Osteocyte (in vitro differentiated cells): Measurements from ENCODE around the gene SEMA4D. TPM values are rescaled to one million over a fixed set of nuclear protein-coding genes. Genes with fewer than 3 reads are reported as not detected.

Experiments used
- DNase-seq: peaks from one replicate; pipeline ENCODE4 v3.0.0; 2021; ENCODE audit warnings: mixed read lengths; ENCODE audit not compliant: unreplicated experiment; ENCODE audit errors: extremely low spot score
- H3K27ac Mint-ChIP-seq: one replicate; pipeline ENCODE4 v1.8.0; 2021; ENCODE audit warnings: mild to moderate bottlenecking, mixed read lengths; ENCODE audit not compliant: unreplicated experiment
- H3K27me3 Mint-ChIP-seq: one replicate; pipeline ENCODE4 v1.8.0; 2021; ENCODE audit warnings: mixed read lengths; ENCODE audit not compliant: unreplicated experiment
- H3K36me3 Mint-ChIP-seq: one replicate; pipeline ENCODE4 v1.8.0; 2021; ENCODE audit warnings: mixed read lengths; ENCODE audit not compliant: unreplicated experiment
- H3K4me1 Mint-ChIP-seq: one replicate; pipeline ENCODE4 v1.8.0; 2021; ENCODE audit warnings: mixed read lengths; ENCODE audit not compliant: unreplicated experiment
- H3K4me3 Mint-ChIP-seq: one replicate; pipeline ENCODE4 v1.8.0; 2021; ENCODE audit warnings: mild to moderate bottlenecking, moderate library complexity, mixed read lengths; ENCODE audit not compliant: unreplicated experiment
- H3K9me3 Mint-ChIP-seq: one replicate; pipeline ENCODE4 v1.8.0; 2021; ENCODE audit warnings: mixed read lengths; ENCODE audit not compliant: unreplicated experiment
- CTCF ChIP-seq: fragments of 200-600 bp; sonication (generic); IDR thresholded peaks from 2 replicates; pipeline ENCODE4 v1.5.0; 2021; ENCODE audit warnings: antibody characterized with exemption, mild to moderate bottlenecking, moderate library complexity
- total RNA-seq: library from RNA; stranded (reverse); gene quantifications from 2 replicates; pipeline ENCODE4 v1.2.1, GENCODE V29; 2021

The SEMA4D gene
- total RNA-seq, 1 donor from 2014 or later, result 2.0 TPM

GRCh38 chr9:89367726-89368437, 130.0 kb downstream of the SEMA4D start:
- Mint-ChIP-seq H3K4me1 (no peaks in the 10 kb centered on the region), H3K36me3 (no peaks in the 10 kb centered on the region), H3K27me3 (no peaks in the 10 kb centered on the region), H3K9me3 (no peaks in the 10 kb centered on the region), H3K4me3 (no peak overlapping the region), H3K27ac (no peak overlapping the region)
- TF ChIP-seq CTCF, result no peak
- no peak for DNase-seq

DNA sequence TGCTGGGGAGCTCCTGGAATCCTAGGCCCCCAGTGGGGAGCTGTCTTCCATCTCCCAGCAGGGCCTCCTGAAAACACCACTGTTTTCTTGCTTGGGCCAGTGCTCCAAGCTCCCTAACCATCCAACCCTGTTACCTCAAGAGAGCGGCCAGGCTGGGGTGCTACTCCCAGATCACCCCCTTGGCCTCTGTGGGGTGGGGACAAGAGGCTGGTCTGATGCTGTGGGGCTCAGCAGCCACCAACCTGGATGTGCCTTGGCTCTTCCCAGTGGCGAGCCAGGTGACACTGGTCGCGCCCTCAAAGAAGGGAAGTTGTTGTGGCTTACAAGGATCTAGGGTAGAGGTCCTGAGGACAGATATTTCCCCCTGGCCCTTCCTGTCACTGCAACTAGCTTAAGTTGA, 130.6 kb downstream of the SEMA4D start:
- Mint-ChIP-seq H3K27me3 (no peaks in the 10 kb centered on the region), H3K9me3 (no peaks in the 10 kb centered on the region), H3K36me3 (no peaks in the 10 kb centered on the region), H3K4me3 (no peak overlapping the region), H3K4me1 (no peaks in the 10 kb centered on the region), H3K27ac (no peak overlapping the region)
- TF ChIP-seq CTCF, result no peak
- no peak for DNase-seq

DNA sequence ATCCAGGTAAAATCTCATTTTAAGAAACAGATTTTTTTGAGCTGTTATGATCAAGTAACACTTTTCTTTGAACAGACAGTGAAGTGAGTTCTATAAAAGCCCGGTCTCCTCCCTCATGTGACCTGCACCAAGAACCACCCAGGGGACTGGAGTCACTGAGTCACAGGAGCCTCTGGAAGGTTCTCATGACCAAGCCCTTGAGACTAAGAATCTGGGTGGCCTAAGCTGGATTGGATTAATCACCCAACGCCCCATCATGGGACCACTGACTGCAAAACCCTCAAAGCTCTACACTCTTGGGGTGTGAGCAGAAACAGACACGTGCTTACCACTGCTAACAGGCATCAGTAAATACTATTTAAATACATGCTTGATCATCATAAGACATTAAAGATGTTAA, 131.2 kb downstream of the SEMA4D start:
- no peaks in the 10 kb centered on the region for H3K4me1 Mint-ChIP-seq
- TF ChIP-seq CTCF, result no peak
- peaks cover under 1% of the 10 kb centered on the region for H3K36me3 Mint-ChIP-seq
- no peaks in the 10 kb centered on the region for H3K9me3 Mint-ChIP-seq
- no peak overlapping the region for H3K27ac Mint-ChIP-seq
- H3K4me3 Mint-ChIP-seq, result no peak overlapping the region
- DNase-seq, result no peak
- H3K27me3 Mint-ChIP-seq, result no peaks in the 10 kb centered on the region

- no peak for DNase-seq
- no peaks in the 10 kb centered on the region for H3K27me3 Mint-ChIP-seq
- H3K4me1 Mint-ChIP-seq, result no peaks in the 10 kb centered on the region
- H3K36me3 Mint-ChIP-seq, result peaks cover 12% of the 10 kb centered on the region
- H3K4me3 Mint-ChIP-seq, result no peak overlapping the region
- H3K27ac Mint-ChIP-seq, result no peak overlapping the region
- H3K9me3 Mint-ChIP-seq, result no peaks in the 10 kb centered on the region
- no peak for TF ChIP-seq CTCF
Observed at GRCh38 chr9:89365532-89365912, 132.4 kb downstream of the SEMA4D start.

DNA sequence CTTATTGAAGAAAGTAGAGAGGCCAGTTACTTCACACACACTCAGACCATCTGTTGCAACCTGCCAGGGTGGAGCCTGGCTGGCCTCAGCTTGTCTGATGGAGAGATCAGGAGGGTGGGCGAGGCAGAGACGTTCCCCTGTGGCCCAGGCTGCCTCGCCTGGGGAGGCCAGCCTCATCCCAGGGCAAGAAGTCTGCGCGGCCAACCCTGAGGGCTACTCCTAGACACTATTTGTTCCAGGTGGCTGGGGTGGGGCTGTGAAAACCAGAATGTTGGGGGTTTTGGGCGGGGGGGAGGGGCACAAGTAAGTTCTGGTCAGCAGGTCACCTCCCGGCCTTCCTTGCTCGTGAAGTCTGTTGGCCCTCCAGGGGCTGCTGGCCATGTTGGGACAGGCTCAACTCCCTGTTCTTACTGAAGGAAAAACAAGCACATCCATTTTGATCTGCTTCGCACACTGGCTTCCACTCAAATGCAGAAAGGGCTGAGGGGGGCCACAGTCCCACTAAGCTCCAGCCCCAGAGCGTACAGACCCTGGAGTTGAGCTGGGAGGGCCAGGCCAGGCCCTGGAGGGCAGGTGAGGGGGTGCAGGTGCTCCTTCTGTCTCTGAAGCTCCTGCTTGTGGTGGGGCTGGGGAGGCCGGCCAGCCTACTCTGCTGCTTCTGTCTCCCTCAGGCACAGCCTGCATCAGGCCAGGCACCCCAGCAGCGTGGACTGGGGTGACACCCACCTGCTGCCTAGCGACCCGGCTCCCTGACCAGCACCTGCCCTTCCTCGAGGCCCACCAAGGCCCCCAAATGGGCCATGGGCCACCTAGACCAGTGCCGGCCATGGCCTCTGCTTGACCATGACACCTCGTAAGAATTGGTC, 133.0 kb downstream of the SEMA4D start:
- no peaks in the 10 kb centered on the region for H3K4me1 Mint-ChIP-seq
- H3K36me3 Mint-ChIP-seq, result peaks cover 17% of the 10 kb centered on the region
- no peak for TF ChIP-seq CTCF
- no peak for DNase-seq
- no peak overlapping the region for H3K27ac Mint-ChIP-seq
- H3K9me3 Mint-ChIP-seq, result no peaks in the 10 kb centered on the region
- H3K4me3 Mint-ChIP-seq, result no peak overlapping the region
- no peaks in the 10 kb centered on the region for H3K27me3 Mint-ChIP-seq
